Prostate gland (tissue), 2 donors: ENCODE results near the gene SLC25A21.

Experiments used
- POLR2A ChIP-seq: fragments of 450-650 bp; IDR thresholded peaks from one replicate; pipeline ENCODE4 v1.6.1; 2016; ENCODE audit warnings: antibody characterized with exemption, mild to moderate bottlenecking
- POLR2AphosphoS5 ChIP-seq: sonication (generic); formaldehyde crosslinking; IDR thresholded peaks from one replicate; pipeline ENCODE4 v1.6.1; 2017; ENCODE audit warnings: antibody characterized with exemption
- TF ChIP-seq, protein P1 (sequence below), 4 experiments: fragments of 200-600 bp in 2 of 4; fragments of 450-650 bp in 2 of 4; sonication (generic) in 2 of 4; IDR thresholded peaks; 1 replicate in 3 of 4; 2 replicates in 1 of 4; pipeline ENCODE4 v1.5.1; 2016 to 2019; ENCODE audit warnings: antibody characterized with exemption in 4 of 4, mild to moderate bottlenecking in 2 of 4, moderate library complexity in 2 of 4

DNA sequence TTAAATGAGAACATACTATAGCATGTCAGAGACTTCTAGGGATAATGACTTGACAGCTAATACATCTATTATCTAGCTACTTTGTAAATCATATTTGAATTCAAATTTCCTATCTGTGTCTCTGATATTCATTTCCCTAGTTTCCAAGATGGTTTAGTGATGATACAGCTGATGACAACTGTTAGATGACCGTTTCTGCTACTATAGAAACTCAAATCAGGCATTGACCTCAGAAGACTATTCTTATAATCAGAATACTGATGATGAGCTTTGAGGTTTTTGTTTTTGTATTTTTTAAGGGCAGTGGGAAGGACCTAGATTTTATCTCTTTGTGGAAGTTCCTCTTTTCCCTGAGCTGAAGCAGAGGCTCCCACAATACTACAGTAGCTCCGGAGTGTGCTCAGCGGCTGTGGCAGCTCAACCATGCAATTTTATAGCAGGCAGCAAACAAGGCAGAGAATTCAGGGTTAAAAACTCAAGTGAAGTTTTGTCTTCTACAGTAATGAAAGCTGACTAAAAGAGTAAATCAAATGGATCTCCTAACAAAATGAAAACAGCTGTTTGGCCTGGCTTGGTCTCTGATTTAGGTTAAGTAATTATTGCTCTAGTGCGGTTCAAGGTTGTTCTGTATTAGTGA, 145.1 kb downstream of the SLC25A21 start:
- TF ChIP-seq POLR2AphosphoS5, result no peak
- TF ChIP-seq, protein P1, sequence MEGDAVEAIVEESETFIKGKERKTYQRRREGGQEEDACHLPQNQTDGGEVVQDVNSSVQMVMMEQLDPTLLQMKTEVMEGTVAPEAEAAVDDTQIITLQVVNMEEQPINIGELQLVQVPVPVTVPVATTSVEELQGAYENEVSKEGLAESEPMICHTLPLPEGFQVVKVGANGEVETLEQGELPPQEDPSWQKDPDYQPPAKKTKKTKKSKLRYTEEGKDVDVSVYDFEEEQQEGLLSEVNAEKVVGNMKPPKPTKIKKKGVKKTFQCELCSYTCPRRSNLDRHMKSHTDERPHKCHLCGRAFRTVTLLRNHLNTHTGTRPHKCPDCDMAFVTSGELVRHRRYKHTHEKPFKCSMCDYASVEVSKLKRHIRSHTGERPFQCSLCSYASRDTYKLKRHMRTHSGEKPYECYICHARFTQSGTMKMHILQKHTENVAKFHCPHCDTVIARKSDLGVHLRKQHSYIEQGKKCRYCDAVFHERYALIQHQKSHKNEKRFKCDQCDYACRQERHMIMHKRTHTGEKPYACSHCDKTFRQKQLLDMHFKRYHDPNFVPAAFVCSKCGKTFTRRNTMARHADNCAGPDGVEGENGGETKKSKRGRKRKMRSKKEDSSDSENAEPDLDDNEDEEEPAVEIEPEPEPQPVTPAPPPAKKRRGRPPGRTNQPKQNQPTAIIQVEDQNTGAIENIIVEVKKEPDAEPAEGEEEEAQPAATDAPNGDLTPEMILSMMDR (IDR thresholded peaks at IDR 0.05), result no peak
- TF ChIP-seq POLR2A, result no peak
